GM19023 (cell line): ENCODE data around the gene OR10A3.
A peak's percentile ranks its signal among the peaks of the same experiment; 100 is the strongest.

Experiments
- ATAC-seq: cut with Tn5 transposase; IDR thresholded peaks from one replicate; pipeline ENCODE4 v1.9.1; 2021; ENCODE audit warnings: mild to moderate bottlenecking, moderate library complexity; ENCODE audit not compliant: unreplicated experiment

OR10A3 gene

DNA sequence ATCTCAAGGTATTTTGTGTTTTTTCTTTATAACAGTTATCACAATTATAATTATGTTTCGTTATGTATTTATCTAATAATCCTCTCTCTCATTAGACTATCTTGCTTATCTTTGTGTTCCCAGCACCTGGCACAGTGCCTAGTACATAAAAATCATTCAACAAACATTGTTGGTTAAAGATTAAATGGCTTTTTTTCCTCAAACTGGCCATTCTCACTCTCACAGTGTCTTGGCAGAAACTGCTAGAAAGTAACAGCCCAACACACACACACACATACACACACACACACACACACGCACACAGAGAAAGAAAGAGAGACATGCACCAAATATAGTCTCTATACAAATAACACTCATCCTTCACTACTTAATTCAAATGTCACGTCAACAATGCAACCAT, 47.3 kb downstream of the OR10A3 start:
- no peak for ATAC-seq

DNA sequence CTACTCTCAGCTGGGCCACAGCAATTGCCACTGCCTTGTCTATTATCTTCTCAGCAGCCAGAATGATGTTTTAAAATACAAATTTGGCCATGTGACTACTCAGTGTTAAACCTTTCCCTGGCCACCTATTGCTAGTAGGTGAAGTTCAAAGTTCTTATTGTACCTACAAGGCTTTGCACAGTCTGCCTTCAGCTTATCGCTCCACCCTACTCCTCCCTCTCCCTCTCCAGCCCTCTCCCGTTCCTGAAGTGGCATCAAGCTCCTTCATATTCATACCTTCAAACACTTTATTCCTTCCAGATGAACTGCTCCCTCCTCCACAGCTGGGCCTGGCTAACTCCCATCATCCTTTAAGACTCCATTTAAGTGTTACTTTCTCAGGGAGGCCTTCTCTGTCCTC, 47.7 kb downstream of the OR10A3 start:
- ATAC-seq, result no peak

DNA sequence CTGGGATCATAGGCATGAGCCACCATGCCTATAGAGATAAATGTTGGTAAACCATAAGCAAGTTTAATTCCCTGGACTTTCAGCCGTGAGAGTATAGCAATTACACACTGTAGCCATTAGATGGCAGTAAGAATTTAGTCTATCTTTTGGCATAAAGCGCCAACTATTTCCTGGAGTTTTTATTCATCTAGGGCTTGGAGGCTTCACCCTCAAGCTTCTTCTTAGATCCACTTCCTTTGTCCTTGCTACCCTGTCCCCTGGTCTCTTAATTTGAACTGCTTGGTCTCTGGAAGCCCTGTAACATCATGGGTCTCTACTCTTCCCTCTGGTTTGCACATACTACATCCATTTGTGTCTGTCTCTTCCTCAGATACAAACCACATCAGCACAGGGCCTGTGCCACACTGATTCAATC, 48.7 kb downstream of the OR10A3 start:
- peak; percentile 57 for ATAC-seq

DNA sequence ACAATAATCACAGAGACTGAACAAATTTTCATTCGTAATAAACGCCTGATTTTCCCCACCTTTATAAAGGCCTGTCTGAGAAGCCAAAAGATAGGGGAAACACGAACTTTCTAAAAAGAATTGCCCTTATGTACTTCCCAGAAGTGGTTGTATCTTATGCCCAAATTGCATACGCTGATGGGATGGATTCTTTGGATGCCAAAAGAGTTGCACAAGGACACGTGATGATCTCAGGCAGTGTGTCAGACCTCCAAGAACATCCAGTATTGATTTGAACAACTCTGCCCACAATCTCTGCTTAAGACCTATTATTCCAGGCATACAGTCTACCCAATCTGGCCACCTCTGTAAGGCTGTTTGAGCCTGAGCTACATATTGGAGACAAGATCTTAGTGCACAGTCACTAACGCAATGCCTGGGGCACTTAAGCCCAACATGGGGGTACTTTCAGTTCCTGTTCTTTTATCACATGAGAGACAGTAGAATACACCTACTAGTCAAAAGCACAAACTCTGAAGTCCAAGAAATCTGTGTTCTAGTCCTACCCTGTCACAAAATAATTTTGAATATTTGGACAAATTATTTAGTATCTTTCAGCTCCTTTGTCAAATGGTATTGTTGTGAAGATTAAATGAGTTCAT, 49.3 kb downstream of the OR10A3 start:
- ATAC-seq, result no peak

DNA sequence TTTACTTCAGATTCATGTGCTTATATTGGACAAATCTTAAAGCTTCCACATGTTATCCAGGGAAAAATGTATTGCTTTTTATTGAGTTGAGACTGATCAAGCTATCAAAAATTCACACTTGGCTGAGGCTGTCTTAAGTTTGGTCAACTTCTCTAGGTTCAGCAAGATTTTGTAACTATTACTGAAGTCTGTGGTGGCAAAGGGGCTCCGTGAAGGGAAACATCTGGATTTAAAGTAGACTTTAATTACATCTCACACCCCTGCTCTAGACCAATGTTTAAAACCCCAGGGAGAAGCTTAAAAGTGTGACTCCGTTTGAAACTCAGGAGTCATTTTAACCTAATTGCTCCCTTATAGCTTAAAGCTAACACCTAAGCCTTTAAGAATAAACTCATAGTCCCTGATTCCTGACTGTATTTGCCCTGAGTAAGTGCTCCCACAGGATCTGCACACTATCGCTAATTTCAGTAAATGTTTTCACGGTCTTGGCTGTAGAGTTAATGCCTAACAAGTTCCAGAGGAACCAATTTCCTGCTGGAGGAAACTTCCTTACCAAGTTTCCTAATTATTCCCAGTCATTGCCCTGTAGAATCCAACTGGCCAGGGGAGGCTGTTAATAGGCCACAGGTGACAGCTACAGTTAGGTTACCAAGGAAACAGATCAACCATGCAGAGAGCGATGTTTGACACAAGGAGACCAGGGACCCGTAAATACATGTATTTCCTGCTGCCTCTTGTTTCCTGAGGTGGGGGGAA, 50.9 kb downstream of the OR10A3 start:
- no peak for ATAC-seq

DNA sequence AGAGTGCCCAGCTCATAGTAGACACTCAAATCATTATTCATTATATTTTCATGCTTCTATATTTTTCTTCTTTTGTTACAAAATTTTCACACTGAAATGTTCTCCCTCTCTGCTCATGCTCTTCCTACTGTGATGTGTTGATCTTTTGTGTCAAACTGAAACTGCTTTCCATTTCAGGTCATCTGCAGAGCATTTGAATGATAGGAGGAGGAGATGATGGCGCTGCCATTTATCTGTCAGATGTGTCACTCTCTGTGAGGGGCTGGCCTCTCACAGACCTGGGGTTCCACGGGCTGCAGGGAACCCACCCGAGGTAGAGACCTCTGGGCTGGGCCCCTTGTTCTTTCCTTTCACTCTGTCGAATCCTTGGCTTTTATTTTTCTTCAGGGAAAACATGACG, 51.5 kb downstream of the OR10A3 start:
- ATAC-seq, result no peak
